GM21423 (cell line): ENCODE measurements around the gene CH25H.

Source experiments
- ATAC-seq: cut with Tn5 transposase; IDR thresholded peaks from one replicate; pipeline ENCODE4 v1.9.1; 2021; ENCODE audit warnings: mild to moderate bottlenecking, moderate library complexity; ENCODE audit not compliant: unreplicated experiment

The CH25H gene

GRCh38 chr10:89235073-89235798 is 28.1 kb upstream of the CH25H start:
- no peak for ATAC-seq

DNA sequence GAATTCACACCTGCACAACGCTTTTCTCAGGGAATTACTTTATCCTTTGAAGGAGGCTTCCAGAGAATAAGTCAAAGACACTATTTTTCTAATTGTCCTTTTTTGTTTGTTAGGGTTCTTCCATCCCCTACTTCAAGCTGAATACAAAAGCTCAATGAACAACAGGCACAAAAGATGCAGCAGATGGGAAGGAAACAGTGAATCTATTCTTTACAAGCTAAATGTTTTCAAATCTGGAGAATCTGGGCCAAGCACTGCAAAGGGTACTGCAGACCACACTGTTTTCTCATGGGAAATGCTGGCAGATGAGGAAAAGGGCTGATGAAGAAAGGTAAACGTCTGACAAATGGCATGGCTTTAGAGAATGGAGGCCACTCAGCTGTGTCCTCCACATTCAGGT is 25.9 kb upstream of the CH25H start:
- no peak for ATAC-seq

DNA sequence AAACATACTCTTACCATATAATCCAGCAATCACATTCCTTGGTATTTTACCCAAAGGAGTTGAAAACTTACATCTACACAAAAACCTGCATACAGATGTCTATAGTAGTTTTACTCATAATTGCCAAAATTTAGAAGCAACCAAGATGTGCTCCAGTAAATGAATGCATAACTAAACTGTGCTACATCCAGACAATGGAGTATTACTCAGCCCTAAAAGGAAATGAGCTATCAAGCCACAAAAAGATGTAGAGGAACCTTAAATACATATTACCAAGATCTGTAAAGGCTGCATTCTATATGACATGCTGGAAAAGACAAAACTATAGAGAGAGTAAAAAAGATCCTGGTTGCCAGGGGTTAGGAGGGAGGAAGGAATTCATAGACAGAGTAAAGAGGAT is 21.8 kb upstream of the CH25H start:
- no peak for ATAC-seq

GRCh38 chr10:89228146-89228545 is 21.0 kb upstream of the CH25H start:
- no peak for ATAC-seq

- no peak for ATAC-seq
Measured at GRCh38 chr10:89226891-89227290, 19.8 kb upstream of the CH25H start.

GRCh38 chr10:89224739-89225443 is 17.8 kb upstream of the CH25H start:
- no peak for ATAC-seq

- ATAC-seq, result no peak
Measured at GRCh38 chr10:89221919-89222318, 14.8 kb upstream of the CH25H start.

- no peak for ATAC-seq
Measured at GRCh38 chr10:89219513-89220218, 12.5 kb upstream of the CH25H start.

- ATAC-seq, result no peak
Measured at GRCh38 chr10:89217057-89217990, 10.2 kb upstream of the CH25H start.

DNA sequence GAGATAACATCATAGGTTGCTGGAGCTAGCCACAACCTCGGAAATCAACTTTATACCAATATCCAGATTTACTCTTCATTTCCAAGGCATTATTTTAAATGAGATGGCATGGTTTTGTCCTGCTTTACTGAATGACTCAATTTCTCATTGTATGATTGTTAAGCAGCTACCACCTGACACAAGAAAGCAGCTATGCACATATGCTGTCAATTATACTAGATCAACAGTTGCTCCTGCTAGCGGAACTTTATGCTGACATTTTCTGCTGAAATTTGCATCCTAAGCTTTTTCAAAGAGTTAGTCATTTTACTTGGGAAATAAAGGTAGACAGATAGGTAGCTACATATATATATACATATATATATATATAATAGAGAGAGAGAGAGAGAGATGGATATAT is 8.9 kb upstream of the CH25H start:
- ATAC-seq, result no peak

- ATAC-seq, result no peak
Measured at GRCh38 chr10:89215511-89215910, 8.4 kb upstream of the CH25H start.

DNA sequence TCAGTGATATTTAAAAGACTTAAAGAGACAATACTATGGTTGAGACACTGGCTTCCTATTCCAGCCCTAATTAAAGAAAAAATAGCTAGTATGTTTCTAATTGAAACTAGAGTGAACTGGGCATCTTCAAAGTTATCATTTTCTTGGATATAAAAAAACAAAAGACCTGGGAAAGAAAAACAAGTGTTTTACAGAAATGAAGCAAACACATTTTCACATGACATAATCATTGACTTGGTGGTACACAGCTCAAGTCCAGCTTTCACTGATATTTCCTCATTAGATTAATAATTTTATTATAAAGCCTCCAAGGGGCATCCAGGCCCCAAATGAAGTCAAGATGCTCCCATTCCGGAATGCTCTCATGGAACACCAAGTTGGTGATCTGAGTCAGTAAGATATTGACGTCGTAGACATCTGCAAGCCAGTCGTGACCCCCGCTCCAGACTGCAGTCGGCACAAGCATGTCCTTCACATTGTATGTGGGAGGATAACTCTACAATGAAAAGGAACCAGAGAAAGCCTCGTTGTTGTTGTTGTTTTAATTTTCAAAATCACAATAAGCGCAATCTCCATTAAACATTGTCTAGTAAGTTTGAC is 7.5 kb upstream of the CH25H start:
- ATAC-seq, result no peak

GRCh38 chr10:89213191-89213808 is 6.2 kb upstream of the CH25H start:
- no peak for ATAC-seq

DNA sequence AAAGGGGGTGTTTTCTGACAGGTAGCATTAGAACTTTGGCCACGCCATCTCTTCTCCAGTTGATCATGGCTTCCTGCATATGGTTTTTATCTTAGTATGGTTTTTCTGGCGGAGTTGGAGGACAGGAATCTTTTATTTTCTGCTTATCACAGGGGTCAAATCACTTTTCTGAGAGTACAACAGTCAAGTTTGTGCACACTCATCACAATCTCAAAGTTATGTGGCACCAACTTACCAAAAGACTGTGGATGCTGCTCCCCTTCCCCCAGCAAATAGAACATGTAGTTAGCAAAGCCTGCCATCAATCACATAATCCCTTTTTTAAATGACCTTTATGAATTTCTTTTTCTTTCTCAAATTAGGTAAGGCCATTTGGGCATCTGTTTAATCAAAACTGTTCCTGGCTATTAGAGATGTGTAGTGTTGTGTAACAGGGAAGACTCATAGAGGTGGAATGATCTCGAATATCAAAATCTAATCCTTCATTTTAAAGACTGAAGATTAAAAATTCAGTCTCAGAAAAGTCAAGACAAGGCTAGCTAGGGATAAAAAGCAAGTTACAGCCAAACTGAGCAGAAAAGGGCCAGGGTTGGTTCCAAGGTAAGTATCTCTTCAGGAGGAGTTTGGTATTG is 3.8 kb upstream of the CH25H start:
- no peak for ATAC-seq

DNA sequence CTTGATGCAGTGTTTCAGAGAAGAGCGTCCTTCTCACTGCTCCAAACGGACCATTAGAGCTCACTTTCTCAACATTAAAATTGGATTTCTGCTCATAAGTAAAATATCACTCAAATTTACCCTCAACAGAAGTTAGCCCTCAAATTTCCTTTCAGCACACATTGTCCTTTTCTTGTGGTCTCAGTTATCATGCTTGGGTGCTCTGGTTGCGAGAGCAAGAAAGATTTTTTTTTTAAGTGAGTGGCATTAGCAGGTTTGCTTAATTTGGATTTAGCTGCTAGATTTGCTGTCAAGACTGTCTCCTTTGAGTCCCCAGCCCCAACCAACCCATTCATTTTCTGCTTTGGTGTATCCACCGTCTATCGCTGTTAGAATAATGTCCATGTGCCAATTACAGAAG is 2.6 kb upstream of the CH25H start:
- no peak for ATAC-seq

DNA sequence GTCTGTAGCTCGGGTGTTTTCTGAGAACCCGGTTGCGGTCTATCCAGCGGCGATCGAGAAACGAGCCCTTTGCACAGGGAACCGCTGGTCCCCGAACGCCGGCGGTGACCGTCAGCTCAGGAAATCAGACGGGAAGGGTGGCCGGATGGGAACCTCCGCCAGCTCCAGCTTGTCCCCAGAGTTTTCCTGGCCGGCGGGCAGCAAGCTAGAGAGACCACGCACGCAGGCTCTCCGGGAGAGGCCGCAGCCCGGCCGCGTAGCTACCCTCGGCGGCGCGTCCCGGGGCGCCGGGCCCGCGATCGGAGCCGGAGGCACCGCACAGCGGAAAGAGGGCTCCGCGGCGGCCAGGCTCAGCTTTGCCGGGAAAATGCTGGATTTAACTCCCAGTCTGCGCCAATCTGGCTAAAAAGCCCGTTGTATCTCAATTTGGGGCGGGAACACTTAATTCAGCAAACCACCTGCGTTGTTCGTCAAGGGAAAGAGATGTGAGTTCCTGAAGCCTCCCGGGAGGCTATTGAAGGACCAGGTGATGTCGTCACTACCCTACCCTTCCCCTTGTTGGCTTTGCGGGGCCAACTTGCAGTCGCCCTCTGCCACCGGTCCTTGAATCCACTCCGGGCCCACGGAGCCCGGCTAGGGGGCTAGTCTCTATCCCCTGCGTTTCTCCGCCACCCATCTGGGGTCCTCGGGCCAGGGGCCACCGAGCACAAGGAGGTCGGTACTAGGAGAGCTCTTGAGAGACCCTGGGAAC is 859 bp upstream of the CH25H start:
- ATAC-seq, result no peak

DNA sequence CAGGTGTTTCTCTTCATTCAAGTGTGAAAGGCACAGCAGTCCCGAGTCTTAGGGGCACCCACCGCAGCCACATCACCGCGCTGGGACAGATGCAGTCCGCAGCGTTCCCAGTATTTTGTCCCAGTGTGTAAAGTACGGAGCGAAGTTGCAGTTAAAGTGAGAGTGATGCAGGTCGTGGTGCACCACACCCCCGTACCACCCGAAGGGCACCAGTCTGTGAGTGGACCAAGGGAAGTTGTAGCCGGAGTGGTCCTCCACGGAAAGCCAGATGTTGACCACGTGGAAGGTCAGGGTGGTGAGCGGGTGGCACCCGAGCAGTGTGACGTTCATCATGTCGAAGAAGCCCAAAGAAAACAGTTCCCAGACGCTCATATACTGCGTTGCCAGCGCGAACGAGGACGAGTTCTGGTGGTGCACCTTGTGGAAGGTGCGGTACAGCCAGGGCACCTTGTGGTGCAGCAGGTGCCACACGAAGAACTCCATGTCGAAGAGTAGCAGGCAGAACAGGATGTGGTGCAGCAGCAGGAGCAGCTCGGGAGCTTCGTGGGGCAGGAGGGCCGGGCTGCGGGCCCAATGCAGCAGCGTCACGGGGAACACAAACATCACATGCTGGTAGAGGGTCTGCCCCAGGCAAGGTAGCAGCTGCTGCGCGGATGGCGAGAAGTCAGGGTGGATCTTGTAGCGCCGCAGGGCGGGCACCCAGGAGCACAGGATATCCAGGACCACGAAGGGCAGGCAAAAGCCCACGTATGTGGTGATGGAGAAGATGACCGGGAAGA is 526 bp downstream of the CH25H start:
- ATAC-seq, result no peak

DNA sequence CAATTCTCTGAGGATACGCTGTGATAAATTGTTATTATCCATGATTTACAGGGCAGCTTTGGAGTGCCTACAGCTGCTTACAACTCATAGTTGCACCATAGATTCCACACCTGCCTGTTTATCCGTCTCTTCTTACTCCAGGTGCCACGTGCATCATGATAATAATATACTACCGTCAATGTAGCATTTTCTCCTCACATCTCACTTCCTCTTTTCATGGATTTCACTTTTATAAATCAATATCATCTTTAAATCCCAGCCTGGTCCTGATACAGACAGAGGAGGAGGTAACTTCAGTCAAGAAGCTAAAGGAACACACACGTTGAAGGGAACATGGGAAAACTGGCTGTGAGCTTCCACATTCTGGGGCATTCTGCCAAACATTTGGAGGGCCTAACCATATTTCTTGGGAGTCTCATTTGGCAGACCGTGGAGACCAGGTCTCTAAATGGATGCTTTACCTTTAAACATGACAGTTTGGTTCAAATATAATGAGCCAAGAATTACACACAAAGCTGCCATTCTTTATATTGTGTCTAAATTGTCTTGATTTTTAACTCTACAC is 2.4 kb downstream of the CH25H start:
- no peak for ATAC-seq
